Measurements from ENCODE around the gene ROBO1.

Gene ROBO1

GRCh38 chr3:79477242-79477641 lies 290.6 kb downstream of the ROBO1 start:
- H3K27ac Mint-ChIP-seq: no peak overlapping the region
- no peaks in the 10 kb centered on the region for H3K4me1 Mint-ChIP-seq
- peaks cover 4% of the 10 kb centered on the region for H3K9me3 Mint-ChIP-seq
- no peaks in the 10 kb centered on the region for H3K36me3 Mint-ChIP-seq
- H3K4me3 Mint-ChIP-seq: no peak overlapping the region
- no peaks in the 10 kb centered on the region for H3K27me3 Mint-ChIP-seq

DNA sequence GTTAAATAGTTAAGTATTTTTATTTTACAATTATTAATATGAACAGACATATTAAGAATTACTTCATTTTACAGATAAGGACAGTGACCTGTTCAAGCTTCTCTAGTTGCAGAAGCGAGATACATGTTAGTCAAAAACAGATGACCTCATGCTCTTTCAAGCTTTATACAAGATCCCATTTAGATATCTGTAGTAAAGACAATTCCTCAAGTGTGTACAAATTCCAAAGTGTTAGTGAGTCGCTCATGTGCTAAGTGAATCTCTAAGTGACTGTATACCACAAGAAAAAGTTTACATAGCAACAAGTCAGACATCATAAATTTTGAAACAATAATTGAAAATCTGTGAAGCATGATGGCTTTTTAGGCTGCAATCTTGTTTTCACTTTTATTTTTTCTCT lies 293.8 kb downstream of the ROBO1 start:
- no peak overlapping the region for H3K27ac Mint-ChIP-seq
- H3K4me3 Mint-ChIP-seq: no peak overlapping the region
- H3K4me1 Mint-ChIP-seq: no peaks in the 10 kb centered on the region
- no peaks in the 10 kb centered on the region for H3K36me3 Mint-ChIP-seq
- H3K27me3 Mint-ChIP-seq: no peaks in the 10 kb centered on the region
- H3K9me3 Mint-ChIP-seq: peaks cover 4% of the 10 kb centered on the region

DNA sequence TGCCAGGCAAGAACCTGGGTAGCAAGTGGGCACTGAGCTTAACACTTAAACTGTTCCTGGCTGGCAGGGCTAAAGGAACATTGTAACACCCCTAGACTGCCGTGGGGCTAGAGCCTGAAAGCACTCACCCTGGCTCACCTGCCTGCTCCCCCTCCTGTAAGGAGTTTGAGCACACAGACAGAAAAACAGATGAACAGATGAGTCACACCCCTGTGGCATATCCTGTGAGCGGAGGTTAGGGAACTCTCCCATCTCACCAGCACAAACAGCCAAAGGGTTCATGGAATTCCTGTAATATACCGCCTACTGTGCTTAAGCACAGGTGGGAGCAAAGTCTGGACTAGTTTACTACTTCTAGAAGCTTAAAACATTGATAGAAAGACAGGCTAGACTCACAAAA lies 300.1 kb downstream of the ROBO1 start:
- no peak overlapping the region for H3K27ac Mint-ChIP-seq
- no peak overlapping the region for H3K4me3 Mint-ChIP-seq
- H3K9me3 Mint-ChIP-seq: no peaks in the 10 kb centered on the region
- no peaks in the 10 kb centered on the region for H3K27me3 Mint-ChIP-seq
- H3K4me1 Mint-ChIP-seq: no peaks in the 10 kb centered on the region
- H3K36me3 Mint-ChIP-seq: no peaks in the 10 kb centered on the region

DNA sequence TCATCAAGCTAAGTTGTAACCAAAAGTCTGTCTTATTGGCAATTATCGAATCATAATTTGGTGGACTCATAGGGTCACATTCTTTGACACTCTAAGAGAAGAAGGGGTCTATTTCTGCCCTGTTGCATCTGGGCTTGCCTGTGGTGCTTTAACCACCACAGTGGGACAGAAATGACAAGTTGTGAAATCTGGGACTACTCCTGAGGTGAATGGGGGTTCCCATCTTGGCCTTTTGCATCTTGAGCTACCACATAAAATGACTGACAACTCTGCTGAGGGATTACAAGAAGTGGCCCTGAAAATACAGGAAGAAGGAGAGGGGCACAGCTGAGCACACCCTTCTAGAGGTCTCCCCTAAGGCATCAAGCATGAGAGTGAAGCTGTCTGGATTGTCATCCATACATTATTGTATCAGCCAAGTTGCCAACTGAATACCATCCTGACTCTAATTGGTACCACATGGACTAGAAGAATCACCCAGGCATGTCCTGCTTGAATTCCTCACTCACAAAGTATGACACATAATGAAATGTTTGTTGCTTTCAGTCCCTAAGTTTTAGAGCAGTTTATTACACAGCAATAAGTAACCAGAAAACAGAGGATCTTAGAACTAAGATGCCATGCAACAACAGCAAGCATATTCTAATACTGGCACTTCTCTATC lies 306.5 kb downstream of the ROBO1 start:
- H3K27ac Mint-ChIP-seq: no peak overlapping the region
- H3K27me3 Mint-ChIP-seq: no peaks in the 10 kb centered on the region
- peaks cover 8% of the 10 kb centered on the region for H3K9me3 Mint-ChIP-seq
- H3K4me1 Mint-ChIP-seq: no peaks in the 10 kb centered on the region
- no peaks in the 10 kb centered on the region for H3K36me3 Mint-ChIP-seq
- no peak overlapping the region for H3K4me3 Mint-ChIP-seq

GRCh38 chr3:79453600-79453999 lies 314.2 kb downstream of the ROBO1 start:
- Mint-ChIP-seq H3K4me3 (no peak overlapping the region), H3K4me1 (no peaks in the 10 kb centered on the region), H3K36me3 (no peaks in the 10 kb centered on the region), H3K9me3 (peaks cover 12% of the 10 kb centered on the region), H3K27ac (no peak overlapping the region), H3K27me3 (no peaks in the 10 kb centered on the region)

DNA sequence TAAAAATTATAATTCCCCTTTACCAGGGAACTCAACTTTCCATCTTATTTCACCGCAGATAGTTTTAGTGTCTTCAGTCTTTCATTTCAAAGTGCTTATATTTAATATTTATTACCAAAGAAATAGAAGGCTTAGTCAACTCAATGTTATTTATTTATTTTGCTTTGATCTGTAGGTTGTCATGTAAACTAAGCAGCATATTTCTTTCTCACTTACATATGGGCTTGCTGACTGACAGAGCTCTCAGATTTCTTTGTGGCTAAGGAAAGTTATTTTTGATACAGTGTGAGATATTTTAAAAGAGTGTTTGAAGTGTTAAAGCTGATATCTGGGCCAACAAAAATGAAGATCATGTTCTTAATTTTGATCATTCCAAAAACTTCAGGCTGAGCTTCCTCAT lies 331.4 kb downstream of the ROBO1 start:
- no peak overlapping the region for H3K4me3 Mint-ChIP-seq
- peaks cover 5% of the 10 kb centered on the region for H3K9me3 Mint-ChIP-seq
- no peak overlapping the region for H3K27ac Mint-ChIP-seq
- no peaks in the 10 kb centered on the region for H3K4me1 Mint-ChIP-seq
- no peaks in the 10 kb centered on the region for H3K27me3 Mint-ChIP-seq
- H3K36me3 Mint-ChIP-seq: no peaks in the 10 kb centered on the region

GRCh38 chr3:79427081-79427480 lies 340.7 kb downstream of the ROBO1 start:
- no peaks in the 10 kb centered on the region for H3K4me1 Mint-ChIP-seq
- H3K9me3 Mint-ChIP-seq: peaks cover 4% of the 10 kb centered on the region
- no peaks in the 10 kb centered on the region for H3K36me3 Mint-ChIP-seq
- no peaks in the 10 kb centered on the region for H3K27me3 Mint-ChIP-seq
- no peak overlapping the region for H3K27ac Mint-ChIP-seq
- H3K4me3 Mint-ChIP-seq: no peak overlapping the region

DNA sequence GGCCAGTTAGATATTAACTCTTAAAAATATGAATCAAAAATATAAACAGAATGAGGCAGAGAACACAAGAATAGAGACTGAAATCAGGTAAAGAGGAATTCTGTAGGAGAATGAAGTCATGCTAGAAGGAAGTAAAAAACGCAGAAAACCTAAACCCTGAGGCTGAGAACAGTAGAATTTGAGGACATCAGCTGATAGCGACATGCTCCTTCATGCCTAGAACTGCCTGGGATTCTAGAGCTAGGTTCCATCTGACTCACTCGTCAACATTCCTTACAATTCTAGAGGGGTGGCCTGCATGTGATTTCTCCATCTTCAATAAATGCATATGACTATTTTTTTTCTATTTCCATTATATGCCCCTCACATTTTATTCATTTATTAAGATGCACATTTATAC lies 343.0 kb downstream of the ROBO1 start:
- Mint-ChIP-seq H3K27ac (no peak overlapping the region), H3K27me3 (no peaks in the 10 kb centered on the region), H3K4me1 (no peaks in the 10 kb centered on the region), H3K36me3 (no peaks in the 10 kb centered on the region), H3K9me3 (peaks cover 4% of the 10 kb centered on the region), H3K4me3 (no peak overlapping the region)

- H3K4me1 Mint-ChIP-seq: no peaks in the 10 kb centered on the region
- peaks cover 4% of the 10 kb centered on the region for H3K9me3 Mint-ChIP-seq
- H3K27ac Mint-ChIP-seq: no peak overlapping the region
- no peaks in the 10 kb centered on the region for H3K27me3 Mint-ChIP-seq
- H3K4me3 Mint-ChIP-seq: no peak overlapping the region
- no peaks in the 10 kb centered on the region for H3K36me3 Mint-ChIP-seq
Observed at GRCh38 chr3:79423417-79423816, 344.4 kb downstream of the ROBO1 start.

- no peaks in the 10 kb centered on the region for H3K4me1 Mint-ChIP-seq
- no peak overlapping the region for H3K27ac Mint-ChIP-seq
- peaks cover 4% of the 10 kb centered on the region for H3K9me3 Mint-ChIP-seq
- no peak overlapping the region for H3K4me3 Mint-ChIP-seq
- H3K27me3 Mint-ChIP-seq: no peaks in the 10 kb centered on the region
- H3K36me3 Mint-ChIP-seq: no peaks in the 10 kb centered on the region
Observed at GRCh38 chr3:79421273-79421672, 346.5 kb downstream of the ROBO1 start.

DNA sequence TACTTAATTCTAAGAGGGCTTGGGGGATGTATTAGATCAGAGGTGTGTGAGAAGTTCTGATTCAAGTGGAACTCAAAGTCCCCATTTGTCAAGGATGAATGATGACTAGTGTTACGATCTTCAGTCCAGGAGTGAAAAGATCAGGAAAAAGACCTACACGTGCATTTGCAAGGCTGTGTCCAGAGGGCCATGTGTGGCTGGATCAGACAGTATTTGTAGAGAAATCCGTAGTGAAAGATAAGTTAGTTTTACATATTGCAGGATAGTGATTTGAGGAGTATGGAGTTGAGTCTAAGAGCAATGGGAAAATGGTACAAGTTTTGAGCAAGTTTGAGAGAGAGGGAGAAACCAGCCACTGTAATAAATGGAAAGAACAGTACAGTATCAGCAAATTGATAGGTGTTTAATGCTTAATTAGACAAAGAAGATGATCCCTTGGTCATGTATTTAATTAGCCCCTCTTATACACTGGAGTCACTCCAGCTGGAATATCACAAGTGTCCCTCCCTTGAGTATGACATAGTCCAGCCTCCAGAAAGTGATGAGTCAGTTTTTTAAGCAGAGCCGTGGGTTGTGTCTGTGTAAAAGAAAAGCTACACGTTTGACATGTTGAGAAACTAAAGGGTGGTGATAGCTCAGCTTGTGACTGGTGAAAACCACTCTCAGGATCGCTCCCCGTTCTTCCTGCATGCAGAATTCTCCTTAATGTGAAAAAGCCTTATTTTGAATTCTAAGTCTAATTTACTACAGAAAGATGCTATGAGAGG lies 348.8 kb downstream of the ROBO1 start:
- Mint-ChIP-seq H3K4me1 (no peaks in the 10 kb centered on the region), H3K27ac (no peak overlapping the region), H3K4me3 (no peak overlapping the region), H3K27me3 (no peaks in the 10 kb centered on the region), H3K9me3 (peaks cover 4% of the 10 kb centered on the region), H3K36me3 (no peaks in the 10 kb centered on the region)

- no peak overlapping the region for H3K4me3 Mint-ChIP-seq
- no peak overlapping the region for H3K27ac Mint-ChIP-seq
- H3K36me3 Mint-ChIP-seq: no peaks in the 10 kb centered on the region
- H3K27me3 Mint-ChIP-seq: no peaks in the 10 kb centered on the region
- H3K4me1 Mint-ChIP-seq: no peaks in the 10 kb centered on the region
- no peaks in the 10 kb centered on the region for H3K9me3 Mint-ChIP-seq
Observed at GRCh38 chr3:79415356-79415755, 352.4 kb downstream of the ROBO1 start.

GRCh38 chr3:79414806-79415205 lies 353.0 kb downstream of the ROBO1 start:
- Mint-ChIP-seq H3K36me3 (no peaks in the 10 kb centered on the region), H3K4me1 (no peaks in the 10 kb centered on the region), H3K27ac (no peak overlapping the region), H3K27me3 (no peaks in the 10 kb centered on the region), H3K4me3 (no peak overlapping the region), H3K9me3 (no peaks in the 10 kb centered on the region)

DNA sequence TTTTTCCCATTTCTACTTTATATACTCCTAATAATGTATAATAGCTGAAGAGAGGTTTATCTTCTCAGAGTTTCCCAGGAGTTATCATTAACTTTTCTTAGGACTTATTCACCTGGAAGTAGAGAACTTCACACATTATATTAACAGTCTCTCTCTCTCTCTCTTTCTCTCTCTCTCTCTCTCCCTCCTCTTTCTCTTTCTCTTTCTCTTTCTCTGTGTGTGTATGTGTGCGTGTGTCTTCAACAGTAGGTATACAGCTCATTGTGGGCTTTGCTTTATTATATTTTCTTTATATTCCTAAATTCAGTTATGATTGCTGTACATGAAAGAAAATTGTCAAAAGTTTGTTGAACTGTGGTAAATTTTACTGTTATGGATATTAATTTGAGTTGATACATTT lies 353.8 kb downstream of the ROBO1 start:
- Mint-ChIP-seq H3K4me1 (no peaks in the 10 kb centered on the region), H3K27me3 (no peaks in the 10 kb centered on the region), H3K9me3 (no peaks in the 10 kb centered on the region), H3K36me3 (no peaks in the 10 kb centered on the region), H3K27ac (no peak overlapping the region), H3K4me3 (no peak overlapping the region)

DNA sequence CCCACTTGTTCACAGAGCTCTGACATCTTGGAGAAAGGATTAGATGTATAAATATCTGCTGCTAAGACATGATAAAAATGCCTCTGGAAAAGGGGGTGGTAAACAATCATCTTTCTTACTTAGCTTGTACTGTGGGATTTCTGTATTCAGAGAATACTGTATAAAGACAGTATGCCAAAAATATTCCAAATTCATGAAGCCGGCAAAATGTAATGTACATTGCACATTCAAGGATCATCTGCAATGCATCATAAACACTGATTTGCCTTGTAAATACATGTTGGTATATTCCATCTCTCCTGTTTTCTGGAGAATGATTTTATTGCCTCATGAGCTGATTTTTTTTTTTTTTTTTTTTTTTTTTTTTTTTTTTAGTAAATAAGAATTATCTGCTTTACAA lies 355.3 kb downstream of the ROBO1 start:
- Mint-ChIP-seq H3K27me3 (no peaks in the 10 kb centered on the region), H3K4me1 (no peaks in the 10 kb centered on the region), H3K4me3 (no peak overlapping the region), H3K36me3 (no peaks in the 10 kb centered on the region), H3K27ac (no peak overlapping the region), H3K9me3 (no peaks in the 10 kb centered on the region)

- Mint-ChIP-seq H3K4me3 (no peak overlapping the region), H3K27me3 (no peaks in the 10 kb centered on the region), H3K4me1 (no peaks in the 10 kb centered on the region), H3K36me3 (no peaks in the 10 kb centered on the region), H3K27ac (no peak overlapping the region), H3K9me3 (no peaks in the 10 kb centered on the region)
Observed at GRCh38 chr3:79410617-79411016, 357.2 kb downstream of the ROBO1 start.

GRCh38 chr3:79410136-79410535 lies 357.7 kb downstream of the ROBO1 start:
- Mint-ChIP-seq H3K4me1 (no peaks in the 10 kb centered on the region), H3K27me3 (no peaks in the 10 kb centered on the region), H3K4me3 (no peak overlapping the region), H3K27ac (no peak overlapping the region), H3K36me3 (no peaks in the 10 kb centered on the region), H3K9me3 (no peaks in the 10 kb centered on the region)

Measured in activated naive CD4-positive, alpha-beta T cell treated with anti-CD3 and anti-CD28 coated beads, Interleukin-2, amount 50 U/mL, for 24 hours (primary cell).